Measurements from ENCODE around the gene UNC50. TPM values are rescaled to one million over a fixed set of nuclear protein-coding genes. Genes with fewer than 3 reads are reported as not detected.

The UNC50 gene
- total RNA-seq, 2 experiments from 2014 or later, result 29.8 to 30.9 TPM

DNA sequence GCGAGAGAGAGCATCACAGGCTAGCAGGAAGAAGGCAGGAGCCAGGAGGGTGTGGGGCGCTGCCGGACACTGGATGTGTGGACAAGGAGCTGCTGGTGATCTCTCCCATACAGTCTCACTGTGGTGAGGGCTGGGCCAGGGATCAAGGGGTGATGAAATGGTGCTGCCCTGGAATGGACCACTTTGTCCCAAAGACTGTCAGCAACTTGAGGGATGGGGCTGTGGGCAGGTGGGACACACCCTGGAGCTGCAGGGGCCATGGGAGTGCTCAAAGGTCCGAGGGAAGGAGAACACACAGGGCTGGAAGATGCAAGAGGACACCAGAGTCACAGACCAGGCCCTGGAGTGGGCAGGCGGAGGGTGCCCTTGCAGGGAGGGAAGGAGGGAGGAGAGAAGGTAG is 38.0 kb upstream of the UNC50 start:
- Mint-ChIP-seq H3K9me3 (no peaks in the 10 kb centered on the region), H3K4me3 (peak overlapping the region; percentile 10), H3K4me1 (peaks cover 2% of the 10 kb centered on the region), H3K27me3 (no peaks in the 10 kb centered on the region), H3K36me3 (peaks cover 15% of the 10 kb centered on the region), H3K27ac (peak overlapping the region; percentile 38)
- no peak for DNase-seq

DNA sequence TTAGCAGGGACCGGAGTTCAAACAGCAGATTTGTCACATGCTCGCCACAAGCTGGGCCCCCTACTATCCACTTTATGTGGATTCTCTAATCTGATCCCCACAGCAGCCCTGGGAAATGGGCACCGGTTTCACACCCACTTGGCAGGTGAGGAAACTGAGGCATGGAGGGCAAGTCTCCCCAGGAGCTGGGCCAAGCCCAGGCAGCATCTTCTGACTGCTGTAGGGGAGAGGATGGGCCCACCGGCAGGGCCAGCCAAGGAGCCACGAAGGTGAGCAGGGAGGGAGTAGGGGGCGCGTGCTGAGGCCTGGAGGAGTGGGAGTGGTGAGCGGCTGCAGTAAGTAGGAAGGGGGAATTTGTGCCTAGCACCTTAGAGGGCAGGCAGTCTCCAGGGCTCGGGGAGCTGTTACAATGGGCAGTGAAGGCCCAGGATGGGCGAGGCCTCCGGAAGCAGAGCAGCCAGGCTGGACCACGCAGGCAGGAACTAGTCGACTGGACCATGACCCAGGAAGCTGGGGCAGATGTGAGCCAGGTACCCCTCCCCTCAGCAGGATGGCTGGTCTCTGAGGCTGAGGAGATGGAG is 37.2 kb upstream of the UNC50 start:
- H3K27me3 Mint-ChIP-seq, result no peaks in the 10 kb centered on the region
- H3K9me3 Mint-ChIP-seq, result no peaks in the 10 kb centered on the region
- H3K4me3 Mint-ChIP-seq, result no peak overlapping the region
- no peaks in the 10 kb centered on the region for H3K4me1 Mint-ChIP-seq
- no peak for DNase-seq
- no peak overlapping the region for H3K27ac Mint-ChIP-seq
- H3K36me3 Mint-ChIP-seq, result peaks cover 11% of the 10 kb centered on the region

DNA sequence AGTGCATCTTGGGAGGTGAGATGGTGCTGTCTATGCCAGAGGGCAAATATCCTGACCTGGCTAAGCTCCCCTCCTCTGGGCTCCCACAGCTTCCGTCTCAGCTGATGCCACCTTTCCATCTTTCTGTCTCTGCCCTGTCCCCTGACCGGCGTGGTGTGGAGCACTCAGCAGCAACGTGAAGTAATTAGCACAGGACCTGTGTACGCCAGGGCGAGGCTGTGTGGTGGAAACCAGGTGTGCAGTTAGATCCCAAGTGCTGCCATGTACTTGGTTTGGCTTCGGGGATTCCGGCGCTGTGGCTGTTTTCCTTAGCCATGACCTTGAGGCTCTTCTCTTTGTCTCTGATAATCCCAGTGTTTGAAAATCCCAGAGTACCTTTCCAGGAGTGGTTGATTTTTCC is 36.6 kb upstream of the UNC50 start:
- Mint-ChIP-seq H3K4me3 (no peak overlapping the region), H3K27ac (no peak overlapping the region)

DNA sequence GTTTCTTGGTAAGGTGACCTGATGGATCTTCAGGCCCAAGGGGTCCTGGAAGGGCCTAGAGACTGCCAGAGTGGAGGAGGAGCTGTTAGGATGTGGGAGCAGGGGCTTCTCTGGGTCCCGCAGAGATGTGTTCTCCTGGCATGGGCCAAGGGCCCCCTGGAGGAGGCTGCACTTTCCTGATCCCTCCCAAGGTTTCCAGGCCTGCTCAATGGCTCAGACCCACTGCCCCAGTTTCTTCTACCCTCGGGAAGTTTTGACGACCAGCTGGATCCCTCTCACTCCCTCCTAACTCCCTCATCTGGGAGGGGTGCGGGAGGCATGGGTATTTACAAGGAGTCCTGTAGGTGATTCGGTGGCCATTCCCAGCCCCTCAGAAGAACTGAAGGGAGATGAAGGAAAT is 36.2 kb upstream of the UNC50 start:
- Mint-ChIP-seq H3K4me1 (no peaks in the 10 kb centered on the region), H3K27ac (no peak overlapping the region), H3K36me3 (peaks cover 11% of the 10 kb centered on the region), H3K27me3 (no peaks in the 10 kb centered on the region), H3K9me3 (no peaks in the 10 kb centered on the region), H3K4me3 (no peak overlapping the region)
- no peak for DNase-seq

More for the DNA sequence above, 36.6 kb upstream of the UNC50 start:
- Mint-ChIP-seq H3K4me1 (no peaks in the 10 kb centered on the region), H3K27me3 (no peaks in the 10 kb centered on the region), H3K9me3 (no peaks in the 10 kb centered on the region), H3K36me3 (peaks cover 11% of the 10 kb centered on the region)
- DNase-seq, result no peak

DNA sequence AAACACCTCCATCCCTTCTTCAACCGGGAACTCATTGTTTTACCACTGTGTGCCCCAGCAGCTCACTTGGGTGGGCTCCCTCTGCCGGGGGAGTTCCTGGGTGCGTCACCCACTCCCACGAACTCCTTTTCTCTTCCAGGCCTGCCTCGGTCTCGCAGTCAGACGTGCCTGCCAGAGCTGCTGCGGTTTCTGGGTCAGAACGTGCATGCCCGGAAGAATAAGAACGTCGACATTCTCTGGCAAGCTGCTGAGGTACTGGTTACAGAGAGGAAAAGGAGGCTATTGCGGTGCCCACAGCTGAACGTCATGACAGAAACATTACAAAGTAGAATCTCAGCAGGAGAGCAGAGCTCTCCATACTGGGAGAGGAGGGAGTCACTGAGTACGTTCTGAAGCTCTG is 35.7 kb upstream of the UNC50 start:
- Mint-ChIP-seq H3K27ac (no peak overlapping the region), H3K9me3 (no peaks in the 10 kb centered on the region), H3K27me3 (no peaks in the 10 kb centered on the region), H3K4me1 (no peaks in the 10 kb centered on the region), H3K36me3 (peaks cover 11% of the 10 kb centered on the region), H3K4me3 (no peak overlapping the region)
- DNase-seq, result no peak

DNA sequence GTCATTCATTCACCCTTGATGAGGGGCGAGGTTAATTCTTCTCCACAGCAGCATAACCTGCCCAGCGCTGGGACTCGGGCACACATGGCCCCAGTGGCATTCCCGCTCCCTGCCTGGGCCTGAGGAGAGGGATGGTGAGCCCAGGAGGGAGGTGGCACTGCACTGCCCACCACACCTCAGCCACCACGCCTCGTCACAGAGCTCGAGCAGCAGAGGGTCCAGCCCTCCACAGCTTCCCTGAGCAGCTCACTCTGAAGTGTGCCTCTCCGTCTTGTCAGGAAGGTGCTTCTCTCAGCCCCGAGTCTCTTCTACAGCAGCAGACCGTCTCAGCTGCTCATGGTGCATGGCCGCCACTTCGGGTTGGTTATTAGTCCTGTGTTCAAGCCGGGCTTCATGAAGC is 35.0 kb upstream of the UNC50 start:
- Mint-ChIP-seq H3K36me3 (peaks cover 15% of the 10 kb centered on the region), H3K4me1 (no peaks in the 10 kb centered on the region), H3K27me3 (no peaks in the 10 kb centered on the region), H3K4me3 (no peak overlapping the region), H3K9me3 (no peaks in the 10 kb centered on the region), H3K27ac (no peak overlapping the region)
- DNase-seq, result no peak

DNA sequence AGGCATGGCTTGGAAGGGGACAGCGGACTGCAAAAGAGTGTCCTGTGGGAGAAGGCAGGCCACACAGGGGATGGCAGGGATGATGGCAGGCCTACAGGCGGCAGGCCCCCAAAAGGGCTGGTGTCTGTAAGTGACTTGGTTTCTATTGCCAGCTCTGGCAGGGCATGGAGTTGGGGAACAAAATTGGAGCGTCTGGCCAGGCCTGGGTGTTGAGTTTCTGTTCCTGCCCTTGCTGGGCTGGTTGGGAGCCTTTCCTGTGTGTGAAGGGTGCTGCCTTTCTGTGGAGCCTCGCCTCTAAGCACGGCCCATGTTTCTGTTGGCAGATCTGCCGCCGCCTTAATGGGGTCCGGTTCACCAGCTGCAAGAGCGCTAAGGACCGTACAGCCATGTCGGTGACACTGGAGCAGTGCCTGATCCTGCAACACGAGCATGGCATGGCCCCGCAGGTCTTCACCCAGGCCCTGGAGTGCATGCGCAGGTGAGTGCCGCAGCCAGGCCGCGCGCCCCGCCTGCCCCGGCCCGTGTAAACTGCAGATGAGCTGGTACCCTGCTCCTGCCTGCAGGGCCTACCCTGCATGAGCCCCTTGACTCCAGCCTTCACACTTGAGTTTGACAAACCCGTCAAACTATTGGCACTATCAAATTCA is 31.6 kb upstream of the UNC50 start:
- no peak for DNase-seq
- no peak overlapping the region for H3K27ac Mint-ChIP-seq
- no peaks in the 10 kb centered on the region for H3K4me1 Mint-ChIP-seq
- no peak overlapping the region for H3K4me3 Mint-ChIP-seq
- peaks cover 5% of the 10 kb centered on the region for H3K36me3 Mint-ChIP-seq
- H3K9me3 Mint-ChIP-seq, result no peaks in the 10 kb centered on the region
- no peaks in the 10 kb centered on the region for H3K27me3 Mint-ChIP-seq

DNA sequence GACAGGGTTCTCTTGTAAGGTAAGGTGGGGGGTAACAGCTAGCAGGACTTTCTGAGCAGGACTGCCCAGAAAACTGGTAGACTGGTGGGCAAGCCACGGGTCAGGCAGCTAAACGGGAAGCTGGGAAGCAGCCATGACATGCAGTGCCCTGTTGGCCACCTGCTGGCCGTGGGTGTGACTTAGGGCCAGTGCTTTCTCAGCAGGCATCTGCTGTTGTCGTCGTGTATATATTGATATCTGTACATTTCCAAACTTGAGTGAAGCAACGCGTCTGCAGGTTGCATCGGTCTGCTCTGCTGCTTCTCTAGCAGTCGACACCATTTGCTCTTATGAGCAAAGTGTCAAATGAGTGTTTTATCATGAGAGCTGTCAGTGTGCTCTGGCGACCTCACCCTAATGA is 31.1 kb upstream of the UNC50 start:
- Mint-ChIP-seq H3K4me1 (no peaks in the 10 kb centered on the region), H3K4me3 (no peak overlapping the region), H3K27me3 (no peaks in the 10 kb centered on the region), H3K27ac (no peak overlapping the region), H3K9me3 (no peaks in the 10 kb centered on the region), H3K36me3 (peaks cover 5% of the 10 kb centered on the region)
- DNase-seq, result no peak

DNA sequence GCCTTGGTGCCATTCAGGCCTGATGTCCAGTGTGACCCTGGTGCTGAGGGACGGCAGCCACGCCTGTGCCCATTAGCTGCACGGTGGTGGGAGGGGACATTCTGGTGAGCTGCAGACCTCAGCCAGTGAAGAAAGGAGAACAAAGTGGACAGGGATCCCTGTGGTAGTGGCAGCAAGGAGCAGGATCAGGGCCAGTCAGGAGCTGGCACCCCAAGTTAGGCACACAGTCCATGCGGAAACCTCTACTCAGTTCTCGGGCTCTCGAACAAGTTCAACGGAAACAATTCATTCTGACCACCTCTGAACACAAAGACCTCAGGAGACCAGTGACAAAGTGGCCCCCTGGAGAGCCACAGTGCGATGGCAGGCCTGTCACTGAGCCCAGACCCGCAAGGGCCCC is 30.2 kb upstream of the UNC50 start:
- Mint-ChIP-seq H3K27me3 (no peaks in the 10 kb centered on the region), H3K27ac (no peak overlapping the region), H3K4me3 (no peak overlapping the region), H3K9me3 (no peaks in the 10 kb centered on the region), H3K4me1 (no peaks in the 10 kb centered on the region), H3K36me3 (peaks cover 5% of the 10 kb centered on the region)
- DNase-seq, result no peak

DNA sequence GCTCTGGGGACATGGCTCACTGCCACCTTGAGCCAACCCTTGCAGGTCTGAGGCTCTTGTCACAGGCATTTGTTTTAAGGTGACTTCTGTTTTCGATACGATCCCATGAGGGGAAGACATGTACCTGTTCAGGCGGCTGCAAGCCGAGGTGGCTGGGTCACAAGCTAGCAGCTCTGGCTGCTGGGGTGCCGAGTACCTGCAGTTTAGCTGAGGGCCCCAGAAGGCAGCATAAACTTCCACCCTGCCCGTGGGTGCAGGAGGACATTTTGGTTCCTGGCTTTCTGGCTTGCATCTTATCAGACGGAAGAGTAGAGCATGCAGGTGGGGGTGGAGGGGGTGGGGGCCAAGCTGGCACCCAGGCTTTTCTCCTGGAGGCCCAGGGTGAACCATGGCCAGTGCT is 28.5 kb upstream of the UNC50 start:
- no peak overlapping the region for H3K4me3 Mint-ChIP-seq
- no peak for DNase-seq
- H3K27ac Mint-ChIP-seq, result no peak overlapping the region
- H3K4me1 Mint-ChIP-seq, result no peaks in the 10 kb centered on the region
- peaks cover 5% of the 10 kb centered on the region for H3K36me3 Mint-ChIP-seq
- no peaks in the 10 kb centered on the region for H3K9me3 Mint-ChIP-seq
- no peaks in the 10 kb centered on the region for H3K27me3 Mint-ChIP-seq

DNA sequence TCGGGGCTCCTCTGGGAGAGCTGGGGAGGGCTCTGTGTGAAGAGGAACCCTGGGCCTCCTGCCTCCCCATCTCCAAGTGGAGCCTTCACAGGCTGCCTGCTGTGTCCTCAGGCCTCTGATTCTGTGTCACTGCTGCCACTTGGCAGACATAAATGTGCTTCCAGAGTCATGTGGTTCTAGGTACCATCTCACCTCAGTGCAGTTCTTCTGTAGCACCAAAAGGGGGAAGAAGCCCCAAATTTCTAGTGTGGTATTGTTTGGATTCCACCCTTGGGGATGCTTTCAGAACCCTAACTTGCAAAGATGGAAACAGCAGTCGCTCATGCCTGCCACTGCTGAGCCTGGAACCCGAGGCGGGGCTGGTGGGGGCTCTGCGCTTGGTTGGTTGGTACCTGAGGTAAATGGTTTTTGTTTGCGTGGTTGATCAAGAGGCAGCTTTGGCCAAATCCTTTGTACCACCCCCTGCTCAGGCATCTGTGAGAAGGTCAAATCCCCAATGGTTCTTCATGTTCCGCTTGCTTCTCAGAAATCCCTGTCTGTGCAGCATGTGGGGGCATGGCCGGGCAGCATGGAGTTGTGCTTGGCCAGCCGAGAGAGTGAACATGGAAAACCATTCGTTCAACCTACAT is 27.6 kb upstream of the UNC50 start:
- Mint-ChIP-seq H3K4me1 (no peaks in the 10 kb centered on the region), H3K4me3 (no peak overlapping the region), H3K27ac (no peak overlapping the region), H3K9me3 (no peaks in the 10 kb centered on the region), H3K27me3 (no peaks in the 10 kb centered on the region), H3K36me3 (peaks cover 5% of the 10 kb centered on the region)
- DNase-seq, result no peak

DNA sequence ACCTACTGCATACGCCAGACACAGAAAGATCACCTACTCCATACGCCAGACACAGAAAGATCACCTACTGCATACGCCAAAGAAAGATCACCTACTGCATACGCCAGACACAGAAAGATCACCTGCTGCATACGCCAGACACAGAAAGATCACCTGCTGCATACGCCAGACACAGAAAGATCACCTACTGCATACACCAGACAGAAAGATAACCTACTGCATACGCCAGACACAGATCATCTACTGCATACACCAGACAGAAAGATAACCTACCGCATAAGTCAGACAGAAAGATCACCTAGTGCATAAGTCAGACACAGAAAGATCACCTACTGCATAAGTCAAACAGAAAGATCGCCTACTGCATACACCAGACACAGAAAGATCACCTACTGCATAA is 25.9 kb upstream of the UNC50 start:
- Mint-ChIP-seq H3K27ac (no peak overlapping the region), H3K36me3 (peaks cover 5% of the 10 kb centered on the region), H3K27me3 (no peaks in the 10 kb centered on the region), H3K4me1 (no peaks in the 10 kb centered on the region), H3K4me3 (no peak overlapping the region), H3K9me3 (no peaks in the 10 kb centered on the region)
- no peak for DNase-seq

DNA sequence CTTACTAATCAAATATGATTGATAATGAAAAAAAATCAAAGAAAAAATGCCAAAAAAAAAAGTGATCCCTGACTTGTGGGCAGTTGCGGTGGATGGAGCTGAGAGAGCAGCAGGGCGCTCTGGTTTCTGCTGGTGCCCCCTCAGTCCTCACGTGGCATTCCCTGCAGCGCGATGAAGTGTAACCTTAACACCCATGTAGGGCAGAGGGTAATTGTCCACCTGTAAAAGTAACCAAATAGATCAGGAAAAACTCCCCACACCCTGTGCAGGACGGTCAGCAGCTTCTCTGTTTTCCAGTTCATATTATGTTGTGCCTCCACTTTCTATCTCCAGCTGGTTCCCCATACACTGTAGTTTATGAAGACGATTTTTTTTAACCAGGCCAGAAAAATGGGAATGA is 25.1 kb upstream of the UNC50 start:
- no peak for DNase-seq
- H3K36me3 Mint-ChIP-seq, result peaks cover 1% of the 10 kb centered on the region
- no peaks in the 10 kb centered on the region for H3K27me3 Mint-ChIP-seq
- H3K4me1 Mint-ChIP-seq, result no peaks in the 10 kb centered on the region
- no peak overlapping the region for H3K27ac Mint-ChIP-seq
- H3K4me3 Mint-ChIP-seq, result no peak overlapping the region
- no peaks in the 10 kb centered on the region for H3K9me3 Mint-ChIP-seq

DNA sequence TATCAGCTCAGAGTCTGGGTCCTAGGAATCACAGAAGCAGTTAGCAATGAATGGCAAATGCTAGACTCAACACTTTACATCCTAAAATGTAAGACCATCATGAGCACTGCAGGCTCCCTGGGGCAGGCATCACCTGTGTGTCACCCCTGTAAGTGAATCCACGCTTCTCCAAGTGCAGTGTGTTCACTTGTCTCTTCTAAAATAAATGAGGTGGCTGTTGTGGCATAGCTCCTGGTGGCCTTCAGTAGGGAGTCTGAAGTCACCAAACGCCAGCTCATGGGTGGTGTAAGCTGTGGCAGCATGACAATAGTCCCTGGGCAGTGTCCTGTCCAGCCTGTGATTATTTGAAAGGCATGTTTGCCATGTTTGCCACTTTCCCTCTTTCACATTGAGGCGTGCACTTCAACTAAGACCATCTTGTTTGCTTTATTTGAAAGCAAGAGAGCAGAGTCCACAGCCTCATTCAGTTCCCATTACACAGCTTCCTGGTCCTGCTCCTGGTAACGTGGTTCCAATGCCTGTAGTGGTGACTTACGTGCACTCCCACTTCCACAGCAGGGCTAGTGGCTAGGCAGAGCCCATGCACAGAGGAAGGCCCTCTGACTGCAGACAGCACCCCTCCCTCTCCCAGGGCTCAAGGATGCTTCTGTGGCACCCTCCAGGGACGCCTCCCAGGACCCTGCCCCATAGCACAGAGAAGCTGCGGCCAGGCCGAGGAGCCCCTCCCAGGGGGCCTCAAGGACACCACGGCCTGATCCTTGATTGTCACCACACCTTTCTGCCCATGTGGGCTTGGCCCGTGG is 24.4 kb upstream of the UNC50 start:
- H3K27me3 Mint-ChIP-seq, result no peaks in the 10 kb centered on the region
- peaks cover 1% of the 10 kb centered on the region for H3K36me3 Mint-ChIP-seq
- H3K27ac Mint-ChIP-seq, result no peak overlapping the region
- no peak overlapping the region for H3K4me3 Mint-ChIP-seq
- H3K4me1 Mint-ChIP-seq, result no peaks in the 10 kb centered on the region
- DNase-seq, result no peak
- no peaks in the 10 kb centered on the region for H3K9me3 Mint-ChIP-seq

DNA sequence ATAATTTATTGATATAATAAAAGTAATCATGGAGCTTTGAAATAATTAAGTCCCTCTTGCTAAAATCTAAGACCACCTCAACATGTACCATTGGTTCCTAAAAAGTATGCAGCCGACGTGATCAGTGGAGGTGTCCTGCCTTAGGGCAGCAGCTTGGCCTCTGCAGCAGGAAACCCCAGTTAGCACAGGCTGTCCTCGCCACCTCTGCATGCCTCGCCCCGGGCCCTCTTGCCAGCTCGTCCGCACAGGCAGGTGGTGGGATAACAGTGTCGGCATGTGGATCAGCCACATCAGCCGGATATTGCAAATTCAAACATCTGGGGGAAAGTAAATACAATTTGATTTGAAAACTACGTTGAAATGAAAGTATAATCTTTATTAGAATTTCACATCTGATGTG is 23.0 kb upstream of the UNC50 start:
- DNase-seq, result no peak
- H3K27me3 Mint-ChIP-seq, result no peaks in the 10 kb centered on the region
- H3K36me3 Mint-ChIP-seq, result peaks cover 2% of the 10 kb centered on the region
- H3K4me1 Mint-ChIP-seq, result no peaks in the 10 kb centered on the region
- H3K27ac Mint-ChIP-seq, result no peak overlapping the region
- no peaks in the 10 kb centered on the region for H3K9me3 Mint-ChIP-seq
- no peak overlapping the region for H3K4me3 Mint-ChIP-seq

Measured in activated naive CD8-positive, alpha-beta T cell treated with anti-CD3 and anti-CD28 coated beads for 36 hours (primary cell).